Hematopoietic multipotent progenitor cell treated with erythropoietin and hydrocortisone succinate and interleukin-3 and kit ligand, for 17 days (in vitro differentiated cells): ENCODE data around the gene PEX3.

Experiments
- DNase-seq: peaks from one replicate; pipeline ENCODE4 v3.0.0-alpha.2; 2015; ENCODE audit warnings: low spot score

Gene PEX3, protein sequence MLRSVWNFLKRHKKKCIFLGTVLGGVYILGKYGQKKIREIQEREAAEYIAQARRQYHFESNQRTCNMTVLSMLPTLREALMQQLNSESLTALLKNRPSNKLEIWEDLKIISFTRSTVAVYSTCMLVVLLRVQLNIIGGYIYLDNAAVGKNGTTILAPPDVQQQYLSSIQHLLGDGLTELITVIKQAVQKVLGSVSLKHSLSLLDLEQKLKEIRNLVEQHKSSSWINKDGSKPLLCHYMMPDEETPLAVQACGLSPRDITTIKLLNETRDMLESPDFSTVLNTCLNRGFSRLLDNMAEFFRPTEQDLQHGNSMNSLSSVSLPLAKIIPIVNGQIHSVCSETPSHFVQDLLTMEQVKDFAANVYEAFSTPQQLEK

GRCh38 chr6:143450453-143451371 is at the start of gene PEX3, which contains the start of gene ADAT2:
Gene PEX3 (plus strand): TSS chr6:143450805. CDS start chr6:143451043, 238 bp downstream.
Gene ADAT2 (minus strand): TSS chr6:143450695. CDS start chr6:143450658, 37 bp downstream.
- peak; percentile 84 for DNase-seq

GRCh38 chr6:143401068-143401446 is 49.5 kb upstream of the PEX3 start:
- DNase-seq = no peak

DNA sequence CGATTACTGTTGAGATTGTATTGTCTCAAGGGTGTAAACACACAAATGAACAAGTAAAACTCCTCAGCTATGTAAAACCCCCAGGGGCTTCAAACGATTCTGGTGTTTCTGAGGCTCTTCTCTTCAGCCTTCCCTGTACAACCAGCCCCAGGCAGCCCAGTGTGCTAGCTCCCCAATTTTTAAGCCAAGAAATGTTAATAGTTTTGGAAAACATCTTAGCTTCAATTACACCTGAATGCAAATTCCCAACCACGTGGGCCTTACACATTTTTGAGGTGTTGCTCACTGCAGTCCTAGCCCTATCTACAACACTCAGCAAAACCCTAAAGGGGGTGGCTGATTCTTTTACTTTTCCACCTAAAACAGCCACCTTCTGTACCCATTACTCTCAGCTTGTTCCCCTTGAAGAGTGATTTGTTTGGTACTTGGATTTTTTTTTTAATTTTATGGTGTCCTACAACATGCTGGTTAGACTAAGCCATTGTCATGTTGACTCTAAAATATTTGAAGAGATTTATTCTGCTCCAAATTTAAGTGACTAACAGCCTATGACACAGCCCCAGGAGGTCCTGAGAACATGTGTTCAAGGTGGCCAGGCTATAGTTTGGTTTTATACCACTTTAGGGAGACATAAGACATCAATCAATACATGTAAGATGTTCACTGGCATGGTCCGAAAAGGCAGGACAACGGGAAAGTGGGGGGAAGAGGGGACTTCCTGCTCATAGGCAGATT is 48.8 kb upstream of the PEX3 start:
- DNase-seq = no peak

- DNase-seq = no peak
Observed at GRCh38 chr6:143402721-143403336, 47.8 kb upstream of the PEX3 start.

- DNase-seq = no peak
Observed at GRCh38 chr6:143405373-143406154, 45.0 kb upstream of the PEX3 start.

GRCh38 chr6:143406673-143407072 is 43.9 kb upstream of the PEX3 start:
- no peak for DNase-seq

DNA sequence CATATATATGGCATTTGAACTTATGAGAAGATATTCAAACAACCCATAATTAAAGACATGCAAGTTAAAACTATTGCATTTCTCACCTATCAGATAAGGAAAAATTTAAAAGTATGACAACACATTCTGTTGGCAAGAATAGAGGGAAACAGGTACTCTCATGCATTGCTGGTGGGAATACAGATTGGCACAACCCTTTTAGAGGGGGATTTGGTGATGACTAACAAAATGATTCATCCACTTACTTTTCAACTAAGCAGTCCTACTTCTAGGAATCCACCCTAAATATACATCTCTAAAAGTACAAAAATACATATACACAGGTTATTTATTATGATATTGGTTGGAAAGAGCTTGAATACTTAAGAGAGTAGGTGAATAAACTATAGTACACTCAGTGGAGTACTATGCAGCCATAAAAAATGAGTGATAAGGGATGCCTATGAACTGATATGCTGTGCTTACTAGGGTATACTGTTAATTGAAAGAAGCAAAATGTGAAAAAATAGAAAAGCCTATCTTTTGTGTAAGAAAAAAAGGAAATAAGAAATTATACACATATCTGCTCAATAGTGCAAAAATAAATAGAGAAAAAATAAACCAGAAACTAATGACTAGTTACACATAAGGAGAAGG is 42.3 kb upstream of the PEX3 start:
- DNase-seq = no peak

GRCh38 chr6:143408787-143409162 is 41.8 kb upstream of the PEX3 start:
- DNase-seq = no peak

DNA sequence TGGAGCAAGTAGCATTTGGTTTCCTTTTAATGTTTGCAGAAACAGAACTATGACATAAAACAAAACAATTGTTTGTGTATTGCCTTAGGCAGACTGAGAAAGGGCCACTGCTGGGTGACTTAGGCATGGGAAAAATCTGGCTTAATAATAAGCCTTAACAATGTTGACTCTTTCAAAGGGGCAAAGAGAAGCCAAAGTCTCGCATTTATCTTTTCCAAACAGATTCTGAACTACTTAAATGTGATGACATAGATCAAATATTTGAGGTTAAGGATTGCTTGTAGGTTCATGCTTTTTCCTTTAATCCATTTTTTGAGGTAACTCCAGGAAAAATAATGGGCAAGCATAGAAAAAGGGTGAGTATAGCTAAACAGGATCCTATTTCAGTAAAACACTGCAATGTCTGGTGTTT is 39.7 kb upstream of the PEX3 start:
- DNase-seq = no peak

GRCh38 chr6:143414769-143415168 is 35.8 kb upstream of the PEX3 start:
- DNase-seq = no peak

- DNase-seq = no peak
Observed at GRCh38 chr6:143419526-143419925, 31.1 kb upstream of the PEX3 start.

DNA sequence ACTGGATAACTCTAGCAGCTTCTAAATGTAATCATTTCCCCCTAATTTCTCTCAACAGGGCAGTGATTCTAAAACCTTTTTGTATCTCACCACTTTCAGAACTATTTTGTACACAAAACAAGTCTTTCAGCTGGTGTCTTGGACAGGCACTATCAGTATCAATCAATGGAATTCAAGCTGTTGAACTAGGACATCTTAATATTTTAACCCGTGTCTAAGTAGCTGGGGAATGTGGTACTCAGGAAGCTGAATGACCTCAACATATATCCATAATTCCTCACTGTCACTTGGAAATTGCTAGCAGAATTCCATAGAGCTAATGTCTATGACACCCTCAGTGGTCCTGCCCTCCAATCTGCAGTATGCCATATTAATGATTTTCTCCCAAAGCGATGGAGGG is 24.6 kb upstream of the PEX3 start:
- no peak for DNase-seq

GRCh38 chr6:143427109-143427817 is 23.3 kb upstream of the PEX3 start:
- DNase-seq = peak; percentile 29

DNA sequence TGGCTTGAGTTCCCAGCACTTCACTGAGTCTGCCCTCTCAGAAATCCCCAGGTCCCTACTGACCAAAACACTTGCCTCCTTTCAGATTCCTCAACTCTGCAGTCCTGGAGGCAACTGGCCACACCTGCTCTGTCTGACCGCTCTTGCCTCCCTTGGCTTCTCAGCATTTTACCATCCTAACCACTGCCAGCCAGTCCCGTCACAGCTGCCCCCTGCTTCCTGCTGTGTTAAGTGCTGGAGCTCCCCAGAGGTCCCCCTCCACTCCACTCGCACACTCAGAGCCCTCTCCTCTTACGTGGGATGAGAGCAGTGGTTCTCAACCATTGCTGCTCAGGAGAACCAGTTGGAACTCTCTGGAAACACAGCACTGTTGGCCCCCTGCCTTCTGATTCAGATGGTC is 20.6 kb upstream of the PEX3 start:
- DNase-seq = no peak

DNA sequence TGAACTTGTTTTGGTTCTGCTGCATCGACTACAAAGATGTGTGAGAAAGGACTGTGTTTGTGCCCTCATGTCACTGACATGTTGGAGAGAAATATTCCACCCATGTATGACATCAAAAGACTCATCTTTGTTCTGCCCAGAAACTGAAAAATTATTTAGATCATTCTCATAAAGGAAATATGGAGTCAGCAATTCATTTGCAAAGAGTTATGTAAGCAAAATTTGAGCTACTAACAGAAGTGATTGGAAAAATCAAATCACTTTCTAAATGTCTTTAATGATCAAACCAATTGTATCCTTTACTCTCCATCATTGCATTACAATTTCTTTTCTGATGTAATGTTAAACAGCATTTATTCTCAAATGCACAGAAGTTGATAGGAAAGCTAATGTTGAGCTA is 19.4 kb upstream of the PEX3 start:
- DNase-seq = no peak

DNA sequence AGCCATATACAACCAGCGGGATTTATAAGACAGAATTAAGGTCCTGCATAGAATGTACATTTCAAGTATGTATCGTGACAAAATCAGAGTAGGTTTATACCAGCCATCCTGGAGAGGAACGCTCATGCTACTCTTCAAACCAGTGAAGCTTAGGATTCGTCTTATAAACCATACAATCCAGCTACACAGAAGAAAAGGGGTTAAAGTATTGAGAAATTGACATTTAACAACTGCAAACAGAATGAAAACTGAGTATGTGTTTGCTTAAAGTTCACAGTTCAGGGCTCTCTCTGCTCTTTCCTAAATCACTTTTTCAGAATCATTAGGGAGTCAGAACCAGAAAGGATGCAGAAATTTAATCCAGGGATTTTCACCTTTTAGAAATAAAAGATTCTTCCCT is 18.0 kb upstream of the PEX3 start:
- DNase-seq = no peak

- no peak for DNase-seq
Observed at GRCh38 chr6:143441010-143441409, 9.6 kb upstream of the PEX3 start.

DNA sequence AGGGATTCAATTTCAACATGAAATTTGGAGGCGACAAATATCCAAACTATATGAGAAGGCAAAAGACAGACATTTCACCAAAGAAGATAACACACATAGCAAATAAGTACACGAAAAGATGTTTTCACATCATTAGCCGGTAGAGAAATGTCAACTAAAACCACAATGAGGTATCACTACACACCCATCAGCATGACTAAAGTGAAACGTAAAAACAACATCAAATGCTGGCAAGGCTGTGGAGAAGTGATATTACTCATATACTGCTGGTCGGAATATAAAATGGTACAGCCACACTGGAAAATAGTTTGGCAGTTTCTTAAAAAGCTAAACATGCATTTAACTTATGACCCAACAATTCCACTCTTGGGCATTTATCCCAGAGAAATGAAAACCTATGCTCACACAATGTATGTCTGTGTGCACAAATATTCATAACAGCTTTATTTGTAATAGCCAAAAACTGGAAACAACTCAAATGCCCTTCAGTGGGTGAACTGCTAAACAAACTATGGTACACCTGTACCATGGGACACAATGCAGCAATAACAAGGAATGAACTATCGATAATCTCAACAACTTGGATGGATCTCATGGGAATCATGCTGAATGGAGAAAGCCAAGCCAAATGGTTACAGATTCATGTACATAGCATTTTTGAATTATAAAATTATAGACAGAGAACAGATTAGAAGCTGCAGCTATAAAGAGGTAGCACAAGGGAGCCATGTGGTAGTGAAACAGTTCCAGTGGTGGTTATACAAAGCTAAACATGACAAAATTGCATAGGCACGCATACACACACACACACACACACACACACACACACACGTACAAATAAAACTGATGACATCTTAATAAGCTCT is 8.7 kb upstream of the PEX3 start:
- DNase-seq = no peak

DNA sequence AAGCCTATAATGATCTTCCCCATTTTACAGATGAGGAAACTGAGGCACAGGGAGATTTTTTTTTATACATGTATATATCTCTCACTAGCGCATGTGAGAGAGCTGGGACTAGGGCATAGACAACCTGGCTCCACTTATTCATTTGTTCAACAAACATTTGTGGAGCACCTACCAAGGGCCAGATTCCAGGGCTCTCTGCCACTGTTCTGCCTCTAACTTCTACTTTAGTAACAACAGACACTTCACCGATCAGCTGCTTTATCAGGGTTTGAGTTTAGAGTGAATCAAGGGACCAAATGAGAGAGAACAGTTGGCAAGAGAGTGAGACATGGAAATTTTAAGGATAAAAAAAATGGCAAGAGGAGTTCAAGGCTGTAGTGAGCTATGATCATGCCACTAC is 7.5 kb upstream of the PEX3 start:
- DNase-seq = no peak
